Esophagus muscularis mucosa (tissue), 4 donors: ENCODE measurements around the gene PGAP1. TPM values are rescaled to one million over a fixed set of nuclear protein-coding genes. Genes with fewer than 3 reads are reported as not detected.

Experiments used
- DNase-seq: peaks from one replicate; pipeline ENCODE4 v3.0.0-alpha.2; 2017; ENCODE audit errors: extremely low spot score
- H3K27ac ChIP-seq, 4 donors: fragments of 200-600 bp; sonication (generic); replicated peaks in 1 of 4; 1 replicate in 3 of 4; 2 replicates in 1 of 4; pipeline ENCODE4 v1.5.1; 2016 to 2019; ENCODE audit warnings: mild to moderate bottlenecking in 1 of 4
- H3K27me3 ChIP-seq, 4 donors: fragments of 200-600 bp; sonication (generic); one replicate each; pipeline versions ENCODE4 v1.5.1 to v1.6.0; 2016 to 2019
- H3K36me3 ChIP-seq, 4 donors: fragments of 200-600 bp; sonication (generic); one replicate each; pipeline ENCODE4 v1.5.1; 2016 to 2019
- H3K4me1 ChIP-seq, 4 donors: fragments of 200-600 bp; sonication (generic); one replicate each; pipeline ENCODE4 v1.5.1; 2016 to 2019
- H3K4me3 ChIP-seq, 4 donors: fragments of 200-600 bp; sonication (generic); 1 replicate in 2 of 4; 2 replicates in 2 of 4; pipeline ENCODE4 v1.5.1; 2016 to 2019; ENCODE audit warnings: mild to moderate bottlenecking in 4 of 4, moderate library complexity in 1 of 4
- H3K9me3 ChIP-seq, 4 donors: fragments of 200-600 bp; sonication (generic); 1 replicate in 3 of 4; 2 replicates in 1 of 4; pipeline ENCODE4 v1.5.1; 2016 to 2019
- EP300 ChIP-seq: sonication (generic); formaldehyde crosslinking; IDR thresholded peaks from one replicate; pipeline ENCODE4 v1.6.1; 2017; ENCODE audit warnings: antibody characterized with exemption
- POLR2A ChIP-seq: fragments of 450-650 bp; IDR thresholded peaks from one replicate; pipeline ENCODE4 v1.6.1; 2017; ENCODE audit warnings: antibody characterized with exemption, moderate library complexity, mild to moderate bottlenecking, low read depth
- POLR2AphosphoS5 ChIP-seq, 2 donors: sonication (generic); formaldehyde crosslinking; IDR thresholded peaks; one replicate each; pipeline ENCODE4 v1.6.1; 2017; ENCODE audit warnings: antibody characterized with exemption in 2 of 2
- WGBS: methylation state at CpG from one replicate; pipeline ENCODE4 v1.1.5; 2018; 5-methylcytosine and 5-hydroxymethylcytosine counted together
- intact Hi-C: fragments of 100-400 bp; cut with DNase I; formaldehyde crosslinking; loops from one replicate; pipeline ENCODE4 v1.15.1; 2023
- total RNA-seq, 4 donors: library from RNA; depleted of rRNA; stranded (reverse); fragments of >200 nt; gene quantifications; one replicate each; pipeline versions ENCODE4 v1.1.0 to v1.2.1, GENCODE V29; 2016
- TF ChIP-seq, protein P1 (sequence below), 3 experiments: fragments of 200-600 bp in 2 of 3; fragments of 450-650 bp in 1 of 3; sonication (generic) in 2 of 3; IDR thresholded peaks; one replicate each; pipeline ENCODE4 v1.5.1; 2017 to 2019; ENCODE audit warnings: antibody characterized with exemption in 3 of 3, mild to moderate bottlenecking in 2 of 3, moderate library complexity in 1 of 3

PGAP1 gene
- total RNA-seq, 4 donors from 2014 or later: 3.7 to 7.5 (median 5.6) TPM

GRCh38 chr2:196944570-196944969 is 18.1 kb upstream of the PGAP1 start:
- H3K36me3 ChIP-seq: no peaks in the 10 kb centered on the region
- TF ChIP-seq EP300: no peak
- TF ChIP-seq, protein P1, sequence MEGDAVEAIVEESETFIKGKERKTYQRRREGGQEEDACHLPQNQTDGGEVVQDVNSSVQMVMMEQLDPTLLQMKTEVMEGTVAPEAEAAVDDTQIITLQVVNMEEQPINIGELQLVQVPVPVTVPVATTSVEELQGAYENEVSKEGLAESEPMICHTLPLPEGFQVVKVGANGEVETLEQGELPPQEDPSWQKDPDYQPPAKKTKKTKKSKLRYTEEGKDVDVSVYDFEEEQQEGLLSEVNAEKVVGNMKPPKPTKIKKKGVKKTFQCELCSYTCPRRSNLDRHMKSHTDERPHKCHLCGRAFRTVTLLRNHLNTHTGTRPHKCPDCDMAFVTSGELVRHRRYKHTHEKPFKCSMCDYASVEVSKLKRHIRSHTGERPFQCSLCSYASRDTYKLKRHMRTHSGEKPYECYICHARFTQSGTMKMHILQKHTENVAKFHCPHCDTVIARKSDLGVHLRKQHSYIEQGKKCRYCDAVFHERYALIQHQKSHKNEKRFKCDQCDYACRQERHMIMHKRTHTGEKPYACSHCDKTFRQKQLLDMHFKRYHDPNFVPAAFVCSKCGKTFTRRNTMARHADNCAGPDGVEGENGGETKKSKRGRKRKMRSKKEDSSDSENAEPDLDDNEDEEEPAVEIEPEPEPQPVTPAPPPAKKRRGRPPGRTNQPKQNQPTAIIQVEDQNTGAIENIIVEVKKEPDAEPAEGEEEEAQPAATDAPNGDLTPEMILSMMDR (IDR thresholded peaks at IDR 0.05): no peak
- no peak for TF ChIP-seq POLR2AphosphoS5 (IDR thresholded peaks at IDR 0.05)
- no peak for TF ChIP-seq POLR2A
- no peak overlapping the region for H3K4me3 ChIP-seq
- no peaks in the 10 kb centered on the region for H3K27me3 ChIP-seq
- no peak overlapping the region for H3K27ac ChIP-seq
- no peaks in the 10 kb centered on the region for H3K4me1 ChIP-seq
- intact Hi-C loops: no loop called here
- H3K9me3 ChIP-seq: no peaks in the 10 kb centered on the region
- DNase-seq: no peak
- WGBS: 66% methylated on average over 4 of the region's 4 CpGs

DNA sequence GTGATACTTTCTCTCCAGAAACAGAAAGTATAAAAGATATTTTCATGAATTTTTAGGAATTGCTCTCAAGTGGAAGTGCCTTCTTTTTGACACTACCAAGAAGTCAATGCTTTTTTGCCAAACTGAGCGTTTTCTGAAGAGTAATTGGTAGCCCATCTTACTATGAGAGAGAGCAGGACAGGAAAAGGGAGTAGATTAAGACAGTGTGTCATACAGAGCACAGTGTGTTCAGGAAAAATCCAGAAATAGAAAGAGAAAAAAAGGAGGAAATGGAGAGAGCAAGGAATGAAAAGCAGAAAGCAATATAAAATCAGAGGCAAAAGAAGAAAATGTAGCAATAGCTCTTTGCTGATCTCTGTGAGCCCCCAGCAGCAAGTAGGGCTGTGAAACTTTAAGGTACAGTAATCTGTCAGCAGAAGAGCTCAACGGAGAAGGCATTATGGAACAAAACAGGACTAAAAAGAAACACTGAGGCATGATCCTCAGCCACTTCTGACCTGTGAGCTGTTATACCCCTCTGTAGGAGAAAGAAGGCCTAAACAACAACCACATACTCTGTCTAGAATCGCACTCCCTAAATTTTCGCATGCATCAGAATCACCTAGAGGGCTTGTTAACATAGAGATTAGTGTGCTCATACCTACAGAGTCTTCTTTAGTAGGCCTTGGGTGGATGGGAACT is 15.0 kb upstream of the PGAP1 start:
- Histone ChIP-seq H3K27me3 (no peaks in the 10 kb centered on the region), H3K27ac (no peak overlapping the region), H3K9me3 (no peaks in the 10 kb centered on the region), H3K4me1 (no peaks in the 10 kb centered on the region), H3K4me3 (no peak overlapping the region), H3K36me3 (no peaks in the 10 kb centered on the region)
- intact Hi-C loops: no loop called here
- WGBS: 78% methylated on average over 4 of the region's 4 CpGs
- no peak for DNase-seq
- no peak for TF ChIP-seq EP300

DNA sequence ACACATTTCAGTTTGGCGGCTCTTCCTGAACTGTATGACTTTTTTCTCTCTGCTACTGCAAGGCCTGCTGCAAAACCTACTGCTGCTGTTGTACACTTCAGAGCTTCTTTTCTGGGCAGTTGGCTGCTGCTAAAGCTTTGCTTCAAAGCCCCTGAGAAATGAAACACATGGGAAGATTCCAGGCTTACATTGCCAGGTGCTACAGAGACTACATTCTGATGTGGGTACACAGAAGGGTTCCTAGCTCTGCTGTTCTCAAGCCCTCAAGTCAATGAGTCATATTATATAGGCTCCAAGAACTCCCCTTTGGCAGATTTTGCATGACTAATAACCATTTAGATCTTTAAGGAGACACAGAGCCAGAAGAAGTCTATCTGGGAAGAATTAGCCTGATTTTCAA is 12.9 kb upstream of the PGAP1 start:
- no peaks in the 10 kb centered on the region for H3K9me3 ChIP-seq
- intact Hi-C loops: no loop called here
- no peak for DNase-seq
- H3K4me3 ChIP-seq: no peak overlapping the region
- no peaks in the 10 kb centered on the region for H3K4me1 ChIP-seq
- H3K36me3 ChIP-seq: no peaks in the 10 kb centered on the region
- WGBS: 94% methylated on average over 1 of the region's 1 CpG
- H3K27ac ChIP-seq: no peak overlapping the region
- TF ChIP-seq, protein P1 (IDR thresholded peaks at IDR 0.05): no peak
- TF ChIP-seq EP300 (no peak), POLR2A (no peak), POLR2AphosphoS5 (IDR thresholded peaks at IDR 0.05) (no peak)
- H3K27me3 ChIP-seq: no peaks in the 10 kb centered on the region

DNA sequence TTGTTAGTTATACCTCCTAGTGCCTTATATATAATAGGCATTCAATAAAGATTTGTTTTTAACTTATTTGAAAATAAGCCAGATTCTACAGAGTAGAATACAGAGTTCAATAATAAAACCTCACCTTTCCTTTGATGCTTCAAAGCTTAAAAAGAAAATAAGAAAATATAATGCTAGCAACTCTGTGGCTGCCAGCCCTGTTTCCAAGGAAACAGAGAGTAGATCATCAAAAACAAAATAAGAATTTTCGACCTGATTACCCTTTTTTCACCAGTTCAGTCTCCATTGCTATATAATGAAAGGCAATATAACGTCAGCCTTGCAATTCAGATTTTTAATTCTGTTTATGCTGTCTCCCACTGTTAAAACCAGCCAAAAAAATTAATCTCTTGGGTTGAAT is 8.9 kb upstream of the PGAP1 start:
- Histone ChIP-seq H3K4me1 (no peaks in the 10 kb centered on the region), H3K4me3 (no peak overlapping the region), H3K27me3 (no peaks in the 10 kb centered on the region), H3K36me3 (no peaks in the 10 kb centered on the region), H3K27ac (no peak overlapping the region), H3K9me3 (no peaks in the 10 kb centered on the region)
- intact Hi-C loops: no loop called here
- WGBS: 78% methylated on average over 2 of the region's 2 CpGs
- TF ChIP-seq POLR2A: no peak
- no peak for TF ChIP-seq EP300
- TF ChIP-seq, protein P1 (IDR thresholded peaks at IDR 0.05): no peak
- no peak for DNase-seq

DNA sequence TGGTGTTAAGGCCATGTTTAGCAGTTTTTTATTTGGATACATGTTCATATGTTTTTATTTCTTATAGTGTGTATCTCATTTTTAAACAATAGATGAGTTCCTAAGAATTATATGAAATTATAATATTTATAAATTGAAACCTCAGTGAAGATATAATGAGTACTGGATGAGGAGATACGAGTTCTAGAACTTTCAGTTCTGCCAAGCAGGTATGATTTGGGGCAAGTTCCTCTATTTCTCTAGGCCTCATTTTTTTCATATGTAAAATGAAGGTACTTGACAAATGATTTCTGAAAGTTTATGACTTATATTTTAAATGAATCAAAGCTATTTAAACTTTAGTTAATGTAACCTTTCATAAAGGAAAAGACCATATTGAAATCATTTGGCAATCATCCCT is 8.2 kb upstream of the PGAP1 start:
- intact Hi-C loops: no loop called here
- 80% methylated on average over 1 of the region's 1 CpG for WGBS
- no peaks in the 10 kb centered on the region for H3K27me3 ChIP-seq
- no peak overlapping the region for H3K27ac ChIP-seq
- no peaks in the 10 kb centered on the region for H3K4me1 ChIP-seq
- no peak overlapping the region for H3K4me3 ChIP-seq
- TF ChIP-seq EP300 (no peak), POLR2A (no peak), POLR2AphosphoS5 (IDR thresholded peaks at IDR 0.05) (no peak)
- TF ChIP-seq, protein P1 (IDR thresholded peaks at IDR 0.05): no peak
- no peaks in the 10 kb centered on the region for H3K9me3 ChIP-seq
- DNase-seq: no peak
- H3K36me3 ChIP-seq: no peaks in the 10 kb centered on the region
